Left forelimb (tissue), 1 donor: Measurements from ENCODE around the gene XPR1.
"Not testable (repeated sequence)": the region's sequence is repeated elsewhere in the genome, so short reads cannot be mapped to it uniquely, and the experiment has no call there.

Source experiments
- DNase-seq: peaks from one replicate; pipeline ENCODE4 v3.0.0-alpha.2; 2018; ENCODE audit warnings: low spot score

Gene XPR1

DNA sequence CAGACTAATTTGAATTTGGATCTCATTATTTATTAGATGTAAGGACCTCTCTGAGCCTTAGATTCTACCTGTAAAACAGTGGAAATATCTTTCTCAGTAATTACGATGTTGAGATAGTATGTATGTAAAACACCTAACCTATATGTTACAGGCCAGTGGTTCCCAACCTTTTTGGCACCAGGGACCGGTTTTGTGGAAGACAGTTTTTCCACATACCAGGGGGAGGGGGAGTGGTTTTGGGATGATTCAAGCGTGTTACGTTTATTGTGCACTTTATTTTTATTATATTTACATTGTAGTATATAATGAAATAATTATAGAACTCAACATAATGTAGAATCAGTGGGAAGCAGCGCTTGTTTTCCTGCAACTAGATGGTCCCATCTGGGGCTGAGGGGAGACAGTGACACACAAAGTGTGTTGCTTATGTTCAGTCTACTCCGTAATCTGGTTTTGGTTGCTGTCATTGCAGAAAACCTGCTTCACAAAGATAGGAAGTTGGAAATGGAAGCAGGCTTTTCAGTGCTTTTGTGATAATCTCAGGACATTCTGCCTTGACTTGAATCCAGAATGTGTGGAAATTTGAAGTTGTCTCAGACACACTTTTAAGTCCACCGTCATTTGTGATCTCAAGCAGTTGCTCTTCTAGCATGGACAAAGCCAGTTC is 12.8 kb downstream of the XPR1 start:
- no peak for DNase-seq

DNA sequence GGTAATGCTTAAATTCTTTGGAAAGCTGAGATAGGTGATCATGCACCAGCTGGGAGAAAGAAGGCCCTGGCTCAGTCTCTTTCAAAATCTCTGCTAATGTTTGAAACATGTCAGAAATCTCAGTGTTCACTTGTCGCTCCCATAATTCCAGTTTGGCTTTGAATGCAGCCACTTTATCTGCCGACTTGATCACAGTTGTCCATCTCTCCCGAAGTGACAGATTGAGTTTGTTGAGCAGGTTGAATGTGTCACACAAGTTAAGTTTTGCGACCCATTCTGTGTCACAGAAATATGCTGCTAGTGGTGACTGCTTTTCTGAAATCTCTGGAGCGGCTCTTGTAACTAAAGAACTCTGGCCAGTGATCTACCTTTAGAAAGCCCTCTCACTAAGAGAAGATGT is 13.4 kb downstream of the XPR1 start:
- not testable (repeated sequence) for DNase-seq

DNA sequence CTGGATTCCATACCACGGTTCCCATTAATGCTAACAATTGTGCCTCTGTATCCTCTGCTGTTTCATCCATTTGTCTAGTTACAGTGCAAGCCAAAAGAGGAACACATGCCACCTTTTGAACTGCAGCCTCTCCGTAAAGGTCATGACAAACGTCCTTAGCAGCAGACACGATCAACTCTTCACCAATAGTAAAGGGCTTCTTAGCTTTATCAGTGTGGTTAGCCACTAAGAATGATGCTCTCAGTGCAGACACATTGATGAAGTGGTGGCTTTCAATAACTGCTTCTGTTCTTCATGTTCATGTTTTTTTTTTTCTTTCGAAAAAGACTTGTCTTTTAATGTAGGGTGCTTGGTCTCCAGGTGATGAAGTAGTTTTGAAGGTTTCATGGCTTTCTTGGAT is 14.3 kb downstream of the XPR1 start:
- DNase-seq: no peak

- DNase-seq: no peak
These were observed 14.7 kb downstream of the XPR1 start for GRCh38 chr1:180646547-180646946.

- no peak for DNase-seq
These were observed 21.0 kb downstream of the XPR1 start for GRCh38 chr1:180652792-180653191.

- no peak for DNase-seq
These were observed 30.9 kb downstream of the XPR1 start for GRCh38 chr1:180662709-180663108.

- DNase-seq: no peak
These were observed 38.9 kb downstream of the XPR1 start for GRCh38 chr1:180670681-180671080.

DNA sequence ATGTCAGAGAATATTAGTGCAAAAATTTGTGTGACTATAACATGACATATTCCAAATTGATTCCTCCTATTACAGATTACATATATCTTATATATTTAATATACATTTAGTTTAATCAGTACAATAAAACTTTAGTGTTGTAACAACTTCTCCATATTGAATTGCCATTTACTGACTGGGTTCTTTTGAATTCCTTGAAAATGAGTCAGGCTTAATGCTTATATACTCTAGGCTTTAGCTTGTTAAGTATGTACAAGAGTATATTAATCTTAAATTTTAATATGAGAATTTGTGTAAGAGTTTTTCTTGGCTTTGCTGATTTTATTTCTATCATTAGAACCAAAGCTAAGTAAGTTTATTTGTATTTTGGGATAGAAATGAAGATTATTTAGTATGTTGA is 40.3 kb downstream of the XPR1 start:
- no peak for DNase-seq

- no peak for DNase-seq
These were observed 40.7 kb downstream of the XPR1 start for GRCh38 chr1:180672505-180672904.

DNA sequence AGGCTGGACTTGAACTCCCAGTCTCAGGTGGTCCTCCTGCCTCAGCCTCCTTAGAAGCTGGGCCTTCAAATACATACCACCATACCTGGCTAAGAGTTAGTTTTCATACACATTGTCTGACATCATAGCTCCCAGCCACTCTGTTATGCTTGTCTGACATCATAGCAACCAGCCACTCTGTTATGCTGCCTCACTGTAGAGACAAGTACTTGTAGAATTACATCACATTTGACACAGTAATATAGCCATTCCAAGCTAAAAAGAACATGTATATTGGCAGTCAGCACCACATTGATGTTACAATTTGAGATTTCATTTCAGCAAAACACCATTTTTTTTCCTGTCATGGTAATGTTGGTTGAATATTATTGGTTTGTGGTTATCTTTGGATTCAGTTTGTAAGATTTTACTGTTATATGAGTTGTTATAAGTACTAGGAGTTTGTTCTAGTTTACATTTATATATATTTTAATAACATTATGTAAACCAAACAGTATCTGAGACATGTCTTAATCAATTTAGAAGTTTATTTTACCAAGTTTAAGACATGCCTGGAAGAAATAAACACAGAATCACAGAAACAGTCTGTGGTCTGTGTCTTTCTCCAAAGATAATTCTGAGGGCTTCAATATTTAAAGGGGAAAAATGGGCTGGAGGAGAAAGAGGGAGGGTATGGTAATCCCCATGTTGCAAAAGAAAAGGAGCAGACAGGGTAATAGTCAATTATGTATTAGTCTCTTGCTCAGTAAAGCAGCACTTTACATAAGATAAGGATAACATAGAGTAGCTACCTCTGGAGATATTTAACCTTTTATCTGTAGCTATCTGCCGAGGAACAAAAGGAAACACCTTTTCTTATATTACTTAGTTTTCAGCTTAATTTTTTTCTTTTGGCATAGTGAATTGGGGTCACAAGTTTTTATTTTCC is 43.0 kb downstream of the XPR1 start:
- no peak for DNase-seq

GRCh38 chr1:180675586-180675985 is 43.8 kb downstream of the XPR1 start:
- DNase-seq: no peak

GRCh38 chr1:180680558-180681144 is 48.8 kb downstream of the XPR1 start:
- no peak for DNase-seq

GRCh38 chr1:180683117-180683516 is 51.3 kb downstream of the XPR1 start:
- not testable (repeated sequence) for DNase-seq

DNA sequence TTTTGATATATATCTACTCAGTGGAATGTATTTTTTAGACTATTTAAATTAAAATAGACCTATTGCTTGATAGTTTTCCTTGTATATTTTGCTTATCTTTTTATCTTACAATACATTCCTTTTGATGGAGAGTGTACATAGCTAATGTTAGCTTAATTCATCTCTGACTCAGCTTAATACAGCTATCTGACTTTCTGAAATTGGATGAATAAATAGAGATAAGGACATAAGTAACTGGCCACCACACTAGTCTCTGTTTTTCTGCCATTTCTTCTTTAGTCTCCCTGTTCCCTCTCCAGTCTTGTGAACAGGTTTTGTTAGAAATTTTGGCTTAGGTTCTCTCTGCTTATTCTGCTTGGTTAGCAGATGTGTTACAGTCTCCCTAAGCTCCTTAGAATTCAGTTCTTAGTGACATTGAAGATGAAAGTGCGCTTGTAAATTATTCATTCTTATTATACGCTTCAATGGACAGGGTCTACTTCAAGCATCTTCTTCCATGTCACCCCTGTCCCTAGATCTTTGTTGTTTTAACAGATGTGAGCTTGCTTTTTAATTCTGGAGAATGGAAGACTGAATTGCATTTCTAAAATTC is 59.6 kb downstream of the XPR1 start:
- no peak for DNase-seq

- no peak for DNase-seq
These were observed 61.9 kb downstream of the XPR1 start for GRCh38 chr1:180693564-180694244.

GRCh38 chr1:180695282-180695681 is 63.5 kb downstream of the XPR1 start:
- DNase-seq: no peak

DNA sequence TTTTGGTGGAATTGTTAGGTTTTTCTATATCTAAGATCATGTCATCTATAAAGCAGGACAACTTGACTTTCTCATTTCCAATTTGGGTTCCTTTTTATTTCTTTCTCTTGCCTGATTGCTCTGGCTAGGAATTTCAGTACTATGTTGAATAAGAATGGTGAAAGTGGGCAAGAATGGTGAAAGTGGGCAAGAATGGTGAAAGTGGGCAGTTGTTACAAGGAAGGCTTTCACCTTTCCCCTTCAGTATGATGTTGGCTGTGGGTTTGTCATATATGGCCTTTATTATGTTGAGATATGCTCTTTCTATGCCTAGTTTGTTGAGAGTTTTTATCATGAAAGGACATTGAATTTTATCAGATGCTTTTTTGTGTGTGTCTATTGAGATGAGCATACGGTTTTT is 64.5 kb downstream of the XPR1 start:
- no peak for DNase-seq

DNA sequence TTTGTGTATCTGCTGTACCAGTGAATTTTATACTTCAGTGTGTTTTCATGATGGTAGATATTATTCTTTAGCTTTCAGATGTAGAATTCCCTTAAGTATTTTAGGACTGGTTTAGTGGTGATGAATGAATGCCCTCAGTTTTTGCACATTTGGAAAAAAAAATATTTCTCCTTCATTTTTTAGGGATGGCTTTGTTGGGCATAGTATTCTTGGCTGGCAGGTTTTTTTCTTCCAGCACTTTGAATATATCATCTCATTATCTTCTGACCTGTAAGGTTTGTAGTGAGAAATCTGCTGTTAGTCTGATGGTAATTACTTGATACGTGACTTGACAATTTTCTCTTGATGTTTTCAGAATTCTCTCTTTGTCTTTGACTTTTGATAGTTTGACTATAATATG is 66.8 kb downstream of the XPR1 start:
- no peak for DNase-seq

GRCh38 chr1:180702376-180702775 is 70.6 kb downstream of the XPR1 start:
- not testable (repeated sequence) for DNase-seq

GRCh38 chr1:180710746-180711145 is 78.9 kb downstream of the XPR1 start:
- DNase-seq: not testable (repeated sequence)

- DNase-seq: not testable (repeated sequence)
These were observed 79.4 kb downstream of the XPR1 start for GRCh38 chr1:180711260-180711659.

- DNase-seq: no peak
These were observed 88.9 kb downstream of the XPR1 start for GRCh38 chr1:180720753-180721152.
